HAP-1 (cell line): ENCODE data around the gene SMARCC1.

Experiments
- DNase-seq, 2 experiments: peaks; one replicate each; pipeline ENCODE4 v3.0.0-alpha.2; 2016 to 2020; ENCODE audit warnings: low spot score in 2 of 2
- H3K27me3 ChIP-seq: fragments of 250-450 bp; sonication (Bioruptor Pico); 2 replicates; pipeline ENCODE4 v1.5.1; 2020; ENCODE audit warnings: low read depth, mild to moderate bottlenecking, moderate library complexity
- H3K36me3 ChIP-seq: fragments of 250-450 bp; sonication (Bioruptor Pico); replicated peaks from 2 replicates; pipeline ENCODE4 v1.5.1; 2020; ENCODE audit warnings: mild to moderate bottlenecking
- H3K4me1 ChIP-seq: fragments of 250-450 bp; sonication (Bioruptor Pico); 2 replicates; pipeline ENCODE4 v1.5.1; 2020; ENCODE audit warnings: mild to moderate bottlenecking
- H3K4me3 ChIP-seq: fragments of 250-450 bp; sonication (Bioruptor Pico); 2 replicates; pipeline ENCODE4 v1.5.1; 2020; ENCODE audit warnings: mild to moderate bottlenecking, moderate library complexity
- H3K9me3 ChIP-seq: fragments of 250-450 bp; sonication (Bioruptor Pico); 2 replicates; pipeline ENCODE4 v1.5.1; 2020; ENCODE audit warnings: mild to moderate bottlenecking, moderate library complexity
- in situ Hi-C: fragments of 300-500 bp; cut with MboI; formaldehyde crosslinking; loops from 3 replicates; pipeline ENCODE4 v1.14.3; 2020; ENCODE audit warnings: low sequenced_read_pairs, inconsistent platforms, mixed read lengths

SMARCC1 gene

DNA sequence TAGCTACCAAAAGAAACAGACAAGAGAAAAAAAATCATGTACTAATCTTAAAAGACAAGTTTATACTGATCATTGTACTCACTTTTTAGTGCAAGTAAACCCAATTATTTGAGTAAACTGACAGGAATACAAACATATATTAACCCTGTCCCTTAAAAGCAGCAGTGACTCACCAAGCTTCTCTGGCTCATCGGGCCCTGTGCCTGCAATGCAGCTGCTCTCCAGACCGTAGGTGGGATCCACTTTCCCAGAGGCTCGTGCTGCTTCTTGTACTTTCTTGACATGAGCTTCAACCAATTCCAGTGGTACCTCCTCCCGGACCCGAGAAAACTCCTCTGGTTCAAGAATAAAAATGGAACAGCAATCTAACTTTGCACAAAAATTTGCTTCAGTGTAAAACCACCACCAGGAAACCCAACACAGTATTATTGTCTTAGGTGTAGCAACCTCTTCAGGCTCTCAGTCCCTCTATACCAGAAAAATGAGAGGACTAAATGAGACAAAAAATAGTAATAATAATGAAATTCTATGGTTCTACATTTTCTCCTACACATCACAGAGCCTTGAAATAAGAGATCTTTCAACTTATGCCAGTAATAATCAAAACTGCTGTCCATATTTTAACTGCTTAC is 120.5 kb downstream of the SMARCC1 start:
- no peaks in the 10 kb centered on the region for H3K27me3 ChIP-seq
- H3K36me3 ChIP-seq, result peaks cover 37% of the 10 kb centered on the region
- no peak overlapping the region for H3K4me3 ChIP-seq
- no peak for DNase-seq
- H3K4me1 ChIP-seq, result no peaks in the 10 kb centered on the region
- in situ Hi-C loops, result no loop called here
- H3K9me3 ChIP-seq, result 0 out of 2 replicates have a peak, but pooled peaks cover 2% of the 10 kb centered on the region

DNA sequence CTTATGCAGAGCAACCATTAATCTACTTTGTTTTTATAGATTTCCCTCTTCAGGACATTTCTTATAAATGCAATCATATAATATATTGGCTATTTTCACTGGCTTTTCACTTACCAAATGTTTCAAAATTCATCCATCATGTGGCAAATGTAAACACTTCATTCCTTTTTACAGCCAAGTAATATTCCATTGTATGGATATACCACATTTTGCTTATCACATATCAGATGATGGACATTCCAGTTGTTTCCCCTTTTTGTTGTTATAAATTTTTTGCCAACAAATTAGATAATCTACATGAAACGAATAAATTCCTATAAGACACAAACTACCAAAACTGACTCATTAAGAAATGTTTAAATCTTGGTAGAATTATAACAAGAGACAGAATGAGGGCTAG is 123.2 kb downstream of the SMARCC1 start:
- Histone ChIP-seq H3K9me3 (0 out of 2 replicates have a peak, but pooled peaks cover 2% of the 10 kb centered on the region), H3K4me1 (no peaks in the 10 kb centered on the region), H3K36me3 (peaks cover 38% of the 10 kb centered on the region), H3K4me3 (no peak overlapping the region), H3K27me3 (no peaks in the 10 kb centered on the region)
- DNase-seq, result no peak
- in situ Hi-C loops, result no loop called here

DNA sequence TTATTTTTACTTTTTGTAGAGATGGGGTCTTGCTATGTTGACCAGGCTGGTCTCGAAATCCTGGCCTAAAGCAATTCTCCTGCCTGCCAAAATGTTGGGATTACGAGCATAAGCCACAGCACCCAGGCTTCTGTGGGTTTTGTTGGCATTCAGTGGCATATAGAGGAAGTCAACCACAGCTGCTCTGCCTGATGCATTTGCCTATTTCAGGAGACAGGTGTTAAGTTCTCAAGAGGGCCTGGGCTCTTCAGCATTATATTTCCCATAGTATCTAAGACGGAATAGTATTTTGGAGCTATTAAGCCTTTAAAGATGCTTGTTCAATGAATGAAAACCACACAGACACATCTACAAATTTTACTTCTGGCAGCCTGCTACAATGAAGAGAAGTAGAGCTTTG is 129.6 kb downstream of the SMARCC1 start:
- no peak for DNase-seq
- Histone ChIP-seq H3K27me3 (no peaks in the 10 kb centered on the region), H3K4me3 (no peak overlapping the region), H3K9me3 (no peaks in the 10 kb centered on the region), H3K4me1 (no peaks in the 10 kb centered on the region), H3K36me3 (peaks cover 17% of the 10 kb centered on the region)
- in situ Hi-C loops, result no loop called here

DNA sequence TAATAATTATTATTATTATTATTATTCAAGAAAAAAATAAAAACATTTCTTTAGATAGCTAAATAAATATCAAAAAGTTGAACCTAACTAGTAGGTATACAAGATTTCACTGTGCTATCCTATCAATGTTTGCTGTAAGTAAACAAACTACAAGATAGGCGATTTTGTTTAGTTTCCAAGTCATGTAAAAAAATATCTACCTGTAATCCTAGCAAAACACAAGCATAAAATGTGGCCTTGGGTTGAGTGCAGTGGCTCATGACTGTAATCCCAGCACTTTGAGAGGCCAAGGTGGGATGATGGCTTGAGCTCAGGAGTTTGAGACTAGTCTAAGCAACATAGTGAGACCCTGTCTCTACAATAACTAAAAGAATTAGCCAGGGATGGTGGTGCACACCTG is 131.4 kb downstream of the SMARCC1 start:
- H3K4me3 ChIP-seq, result no peak overlapping the region
- H3K9me3 ChIP-seq, result no peaks in the 10 kb centered on the region
- H3K27me3 ChIP-seq, result no peaks in the 10 kb centered on the region
- DNase-seq, result no peak
- H3K36me3 ChIP-seq, result peaks cover 20% of the 10 kb centered on the region
- no peaks in the 10 kb centered on the region for H3K4me1 ChIP-seq
- in situ Hi-C loops, result no loop called here

DNA sequence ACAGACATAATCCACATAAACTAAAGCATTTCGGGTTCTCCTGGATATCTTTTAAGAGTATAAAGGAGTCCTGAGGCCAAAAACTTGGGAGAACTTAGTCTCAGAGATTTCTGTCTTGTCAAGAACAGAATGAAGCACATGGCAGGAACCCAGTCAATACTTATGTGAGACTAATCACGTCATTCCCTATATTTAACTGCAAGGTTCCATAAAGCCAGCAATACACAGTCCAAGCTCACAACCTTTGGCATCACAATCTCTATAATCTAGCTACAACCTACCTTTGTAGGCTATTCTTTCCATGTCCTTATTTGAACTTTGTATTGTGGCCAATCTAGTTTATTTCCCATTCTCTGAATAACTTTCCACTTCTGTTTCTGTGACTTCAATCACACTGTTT is 134.1 kb downstream of the SMARCC1 start:
- no peaks in the 10 kb centered on the region for H3K27me3 ChIP-seq
- H3K4me1 ChIP-seq, result peaks cover 8% of the 10 kb centered on the region
- no peak for DNase-seq
- H3K9me3 ChIP-seq, result no peaks in the 10 kb centered on the region
- H3K36me3 ChIP-seq, result peaks cover 24% of the 10 kb centered on the region
- no peak overlapping the region for H3K4me3 ChIP-seq
- in situ Hi-C loops, result no loop called here

DNA sequence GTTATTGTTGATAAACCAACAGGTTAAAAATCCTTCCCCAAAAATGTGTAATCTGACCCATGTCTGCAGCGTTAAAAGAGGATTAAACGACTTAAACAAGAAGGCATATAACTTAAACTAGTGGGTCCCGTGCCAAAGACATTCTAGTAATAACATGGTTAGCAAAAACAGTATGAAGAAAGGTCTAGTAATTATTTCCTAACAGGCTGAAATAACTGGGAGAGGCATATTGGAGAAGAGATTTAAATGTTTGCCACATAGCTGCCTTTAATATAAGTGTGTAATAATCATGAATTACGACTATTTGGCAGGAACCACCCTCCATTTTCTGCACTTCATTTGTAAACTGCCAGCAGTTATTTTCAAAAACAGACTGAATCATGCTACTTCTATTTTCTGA is 135.3 kb downstream of the SMARCC1 start:
- Histone ChIP-seq H3K36me3 (peaks cover 25% of the 10 kb centered on the region), H3K9me3 (no peaks in the 10 kb centered on the region), H3K4me3 (no peak overlapping the region), H3K4me1 (peaks cover 8% of the 10 kb centered on the region), H3K27me3 (no peaks in the 10 kb centered on the region)
- in situ Hi-C loops, result no loop called here
- no peak for DNase-seq

DNA sequence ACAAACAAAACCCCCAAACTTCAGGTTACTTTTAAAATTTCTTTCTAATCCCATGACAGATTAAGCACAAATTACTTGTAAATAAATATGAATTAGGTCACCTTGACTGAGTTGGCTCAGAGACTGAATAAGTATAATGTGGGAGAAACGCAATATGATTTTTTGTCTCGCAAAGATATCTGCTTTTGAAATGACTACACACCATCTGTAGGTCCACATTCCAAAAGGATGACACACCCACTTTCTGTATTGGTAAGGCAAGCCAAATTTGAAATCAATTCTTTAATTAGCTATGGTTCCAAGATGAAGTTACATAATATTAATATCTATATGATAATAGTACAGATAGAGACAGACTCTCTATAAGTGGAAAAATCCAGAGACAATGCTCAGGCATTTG is 136.1 kb downstream of the SMARCC1 start:
- Histone ChIP-seq H3K36me3 (peaks cover 28% of the 10 kb centered on the region), H3K4me1 (peaks cover 8% of the 10 kb centered on the region), H3K9me3 (no peaks in the 10 kb centered on the region), H3K27me3 (no peaks in the 10 kb centered on the region), H3K4me3 (no peak overlapping the region)
- in situ Hi-C loops, result no loop called here
- DNase-seq, result no peak

DNA sequence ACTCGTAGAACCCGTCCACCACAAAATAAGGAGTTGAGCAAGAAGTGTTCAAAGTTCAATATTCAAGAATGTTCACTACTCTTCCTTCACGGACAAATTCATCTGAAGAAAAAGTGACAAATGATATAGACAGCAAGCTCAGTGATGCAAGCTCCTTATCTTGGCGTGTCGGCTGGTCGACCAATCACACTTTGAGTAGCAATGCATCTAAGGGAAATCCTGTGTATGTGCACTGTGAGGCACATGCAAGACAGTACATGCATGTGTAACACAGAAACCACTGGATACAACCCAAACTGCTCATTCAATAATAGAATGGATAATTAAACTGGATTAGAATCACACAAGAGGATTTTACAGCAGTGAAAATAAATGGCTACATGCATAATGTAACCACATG is 138.6 kb downstream of the SMARCC1 start:
- Histone ChIP-seq H3K9me3 (no peaks in the 10 kb centered on the region), H3K27me3 (no peaks in the 10 kb centered on the region), H3K4me3 (no peak overlapping the region), H3K36me3 (peaks cover 25% of the 10 kb centered on the region), H3K4me1 (peaks cover 8% of the 10 kb centered on the region)
- peak in 1 of 2 experiments; percentile 15 for DNase-seq
- in situ Hi-C loops, result no loop called here

DNA sequence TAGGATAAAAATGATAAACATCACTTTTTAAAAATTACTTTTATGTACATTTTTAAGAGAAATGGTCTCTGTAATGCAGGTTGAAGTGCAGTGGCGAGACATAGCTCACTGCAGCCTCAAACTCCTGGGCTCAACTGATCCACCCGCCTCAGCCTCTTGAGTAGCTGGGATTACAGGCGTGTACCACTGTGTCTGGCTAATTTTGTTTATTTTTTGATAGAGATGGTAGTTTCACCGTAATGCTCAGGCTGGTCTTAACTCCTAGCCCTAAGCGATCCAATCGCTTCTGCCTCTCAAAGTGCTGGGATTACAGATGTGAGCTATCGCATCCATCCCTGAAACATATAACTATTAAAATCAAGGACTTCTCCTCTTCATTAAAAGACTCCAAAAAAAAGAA is 140.0 kb downstream of the SMARCC1 start:
- in situ Hi-C loops, result no loop called here
- peaks cover 33% of the 10 kb centered on the region for H3K36me3 ChIP-seq
- DNase-seq, result no peak
- no peak overlapping the region for H3K4me3 ChIP-seq
- H3K4me1 ChIP-seq, result peaks cover 8% of the 10 kb centered on the region
- no peaks in the 10 kb centered on the region for H3K27me3 ChIP-seq
- H3K9me3 ChIP-seq, result no peaks in the 10 kb centered on the region

DNA sequence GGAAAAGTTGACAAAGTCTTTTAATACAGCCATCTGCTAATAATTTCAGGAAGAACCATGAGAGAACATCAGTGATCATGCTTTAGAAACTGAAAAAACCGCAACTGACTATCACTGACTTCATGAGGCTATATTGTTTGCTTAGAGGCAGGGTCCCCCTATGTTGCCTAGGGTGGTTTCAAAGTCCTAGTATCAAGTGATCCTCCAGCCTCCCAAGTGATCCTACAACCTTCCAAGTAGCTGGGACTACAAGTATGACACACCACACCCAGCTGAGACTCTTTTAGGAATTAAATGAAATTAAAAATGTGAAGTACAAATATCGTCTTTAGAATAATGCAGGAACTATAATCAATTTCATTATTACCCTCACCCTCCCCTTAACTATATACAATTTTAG is 144.8 kb downstream of the SMARCC1 start:
- no peak for DNase-seq
- H3K4me3 ChIP-seq, result no peak overlapping the region
- H3K36me3 ChIP-seq, result peaks cover 58% of the 10 kb centered on the region
- H3K27me3 ChIP-seq, result no peaks in the 10 kb centered on the region
- H3K9me3 ChIP-seq, result no peaks in the 10 kb centered on the region
- no peaks in the 10 kb centered on the region for H3K4me1 ChIP-seq
- in situ Hi-C loops, result no loop called here

DNA sequence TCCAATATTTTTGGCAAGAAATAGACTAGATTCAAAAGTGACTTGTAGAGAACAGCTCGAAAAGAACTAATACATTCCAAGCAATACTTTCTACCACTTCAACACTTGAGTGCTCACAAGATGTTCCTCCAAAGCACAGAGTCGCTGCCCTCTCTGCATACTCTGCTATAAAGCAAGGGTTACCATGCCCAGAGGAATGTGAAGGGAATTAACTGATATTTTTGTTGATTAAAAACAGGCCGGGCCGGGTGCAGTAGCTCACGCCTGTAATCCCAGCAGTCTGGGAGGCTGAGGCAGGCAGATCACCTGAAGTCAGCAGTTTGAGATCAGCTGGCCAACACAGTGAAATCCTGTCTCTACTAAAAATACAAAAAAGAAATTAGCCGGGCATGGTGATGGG is 145.5 kb downstream of the SMARCC1 start:
- H3K4me3 ChIP-seq, result no peak overlapping the region
- peaks cover 62% of the 10 kb centered on the region for H3K36me3 ChIP-seq
- H3K4me1 ChIP-seq, result no peaks in the 10 kb centered on the region
- H3K9me3 ChIP-seq, result no peaks in the 10 kb centered on the region
- DNase-seq, result no peak
- no peaks in the 10 kb centered on the region for H3K27me3 ChIP-seq
- in situ Hi-C loops, result no loop called here

DNA sequence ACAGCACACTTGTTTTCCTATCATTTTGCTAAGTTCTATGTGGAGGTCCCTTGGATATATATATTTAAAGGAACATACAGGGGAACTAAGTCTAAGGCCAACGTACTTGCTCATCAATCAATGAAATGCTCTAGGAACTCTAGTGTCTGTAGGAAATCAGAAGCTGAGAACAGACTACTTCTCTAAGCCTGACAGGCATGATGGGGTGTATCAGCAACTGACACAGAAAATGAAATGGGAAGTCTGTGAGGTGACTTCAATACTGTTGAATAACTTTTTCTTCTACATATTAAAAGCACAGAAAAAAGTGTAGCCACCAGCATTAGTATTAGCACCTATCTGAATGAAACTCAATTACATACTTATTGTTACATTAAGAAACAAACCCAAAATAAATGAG is 146.2 kb downstream of the SMARCC1 start:
- Histone ChIP-seq H3K27me3 (no peaks in the 10 kb centered on the region), H3K36me3 (peaks cover 66% of the 10 kb centered on the region), H3K9me3 (no peaks in the 10 kb centered on the region), H3K4me3 (no peak overlapping the region), H3K4me1 (no peaks in the 10 kb centered on the region)
- no peak for DNase-seq
- in situ Hi-C loops, result no loop called here

DNA sequence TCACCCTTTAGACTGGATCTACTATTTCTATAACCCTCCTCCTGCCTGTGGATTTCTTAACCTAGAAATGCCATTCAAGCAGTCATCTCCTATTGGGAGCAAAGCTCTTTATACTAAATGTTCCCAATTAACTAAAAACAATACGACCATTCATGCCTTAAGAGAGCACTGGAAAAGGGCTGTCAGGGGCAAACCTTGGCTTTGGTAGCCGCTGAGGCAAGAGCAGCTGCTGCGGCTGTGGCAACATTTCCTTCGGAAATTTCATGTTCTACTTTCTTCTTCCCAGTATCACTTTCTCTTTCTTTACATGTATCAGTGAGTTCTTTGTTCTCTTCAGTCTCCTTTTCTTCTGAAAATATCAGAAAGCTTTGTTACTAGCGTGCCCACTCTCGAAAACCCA is 146.7 kb downstream of the SMARCC1 start:
- Histone ChIP-seq H3K27me3 (no peaks in the 10 kb centered on the region), H3K9me3 (no peaks in the 10 kb centered on the region), H3K4me3 (no peak overlapping the region), H3K36me3 (peaks cover 70% of the 10 kb centered on the region), H3K4me1 (no peaks in the 10 kb centered on the region)
- in situ Hi-C loops, result no loop called here
- DNase-seq, result no peak

DNA sequence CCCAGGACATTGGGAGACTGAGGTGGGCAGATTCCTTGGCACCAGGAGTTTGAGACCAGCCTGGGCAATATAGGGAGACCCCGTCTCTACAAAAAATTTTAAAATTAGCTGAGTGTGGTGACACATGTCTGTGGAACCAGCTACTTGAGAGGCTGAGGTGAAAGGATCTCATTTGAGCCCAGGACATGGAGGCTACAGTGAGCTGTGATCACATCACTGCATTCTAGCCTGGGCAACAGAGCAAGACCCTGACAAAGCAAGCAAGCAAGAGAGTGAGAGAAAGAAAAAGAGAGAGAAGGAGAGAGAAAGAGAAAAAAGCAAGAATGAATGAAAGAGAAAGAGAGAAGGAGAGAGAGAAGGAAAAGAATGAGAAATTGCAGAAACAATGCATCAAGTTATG is 150.9 kb downstream of the SMARCC1 start:
- Histone ChIP-seq H3K4me3 (no peak overlapping the region), H3K36me3 (peaks cover 60% of the 10 kb centered on the region)
- in situ Hi-C loops, result no loop called here

DNA sequence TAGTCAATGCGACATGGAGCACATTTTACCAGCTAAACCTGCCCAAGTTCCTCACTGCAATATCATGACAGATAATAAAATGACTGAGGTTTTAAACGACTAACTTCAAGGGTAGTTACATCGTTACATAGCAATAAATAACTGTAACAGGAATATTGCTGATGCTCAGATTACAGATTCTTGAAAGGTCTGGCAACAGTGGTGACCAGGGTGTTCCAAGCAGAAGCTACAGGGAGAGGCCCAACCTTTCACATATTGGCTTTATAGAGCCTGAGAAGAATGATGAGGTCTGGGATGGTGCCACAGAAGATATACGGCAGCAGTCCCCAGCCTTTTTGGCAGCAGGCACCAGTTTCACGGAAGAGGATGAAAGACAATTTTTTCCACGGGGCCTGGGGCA is 151.9 kb downstream of the SMARCC1 start:
- Histone ChIP-seq H3K4me3 (no peak overlapping the region), H3K4me1 (no peaks in the 10 kb centered on the region), H3K36me3 (peaks cover 49% of the 10 kb centered on the region), H3K9me3 (no peaks in the 10 kb centered on the region), H3K27me3 (no peaks in the 10 kb centered on the region)
- in situ Hi-C loops, result no loop called here
- DNase-seq, result no peak

More for the DNA sequence above, 150.9 kb downstream of the SMARCC1 start:
- no peaks in the 10 kb centered on the region for H3K4me1 ChIP-seq
- no peak for DNase-seq
- no peaks in the 10 kb centered on the region for H3K27me3 ChIP-seq
- no peaks in the 10 kb centered on the region for H3K9me3 ChIP-seq
